GM18505 (cell line): ENCODE data around the gene GGTA1.

ENCODE experiments used
- ATAC-seq: cut with Tn5 transposase; IDR thresholded peaks from one replicate; pipeline ENCODE4 v1.9.1; 2021; ENCODE audit not compliant: unreplicated experiment
- POLR2A ChIP-seq: IDR thresholded peaks from 4 replicates; pipeline ENCODE4 v1.6.1; 2011; ENCODE audit warnings: borderline replicate concordance; ENCODE audit not compliant: insufficient read depth, insufficient read length; ENCODE audit errors: extremely low read depth

GGTA1 gene

GRCh38 chr9:121489344-121489743 is 10.3 kb downstream of the GGTA1 start:
- ATAC-seq: no peak
- TF ChIP-seq POLR2A: no peak

GRCh38 chr9:121486043-121486442 is 13.6 kb downstream of the GGTA1 start:
- ATAC-seq: no peak

GRCh38 chr9:121485623-121486022 is 14.0 kb downstream of the GGTA1 start:
- no peak for ATAC-seq
- TF ChIP-seq POLR2A: no peak

More at GRCh38 chr9:121486043-121486442, 13.6 kb downstream of the GGTA1 start:
- no peak for TF ChIP-seq POLR2A

GRCh38 chr9:121484651-121485446 is 14.8 kb downstream of the GGTA1 start:
- TF ChIP-seq POLR2A: no peak
- ATAC-seq: no peak

GRCh38 chr9:121483473-121484031 is 16.1 kb downstream of the GGTA1 start:
- ATAC-seq: no peak
- TF ChIP-seq POLR2A: no peak

GRCh38 chr9:121483049-121483448 is 16.6 kb downstream of the GGTA1 start:
- no peak for TF ChIP-seq POLR2A
- ATAC-seq: no peak

- ATAC-seq: no peak
- no peak for TF ChIP-seq POLR2A
Observed at GRCh38 chr9:121478816-121479676, 20.6 kb downstream of the GGTA1 start.

GRCh38 chr9:121476156-121476555 is 23.5 kb downstream of the GGTA1 start:
- no peak for TF ChIP-seq POLR2A
- ATAC-seq: no peak

GRCh38 chr9:121474231-121474947 is 25.3 kb downstream of the GGTA1 start:
- TF ChIP-seq POLR2A: no peak
- ATAC-seq: no peak

GRCh38 chr9:121473229-121473628 is 26.4 kb downstream of the GGTA1 start:
- TF ChIP-seq POLR2A: no peak
- no peak for ATAC-seq

GRCh38 chr9:121472446-121472845 is 27.2 kb downstream of the GGTA1 start:
- no peak for TF ChIP-seq POLR2A
- ATAC-seq: no peak

GRCh38 chr9:121466142-121466541 is 33.5 kb downstream of the GGTA1 start:
- no peak for TF ChIP-seq POLR2A

GRCh38 chr9:121464968-121465367 is 34.7 kb downstream of the GGTA1 start:
- no peak for TF ChIP-seq POLR2A
- ATAC-seq: no peak

More at GRCh38 chr9:121466142-121466541, 33.5 kb downstream of the GGTA1 start:
- no peak for ATAC-seq

- no peak for ATAC-seq
- no peak for TF ChIP-seq POLR2A
Observed at GRCh38 chr9:121463026-121463807, 36.4 kb downstream of the GGTA1 start.
